Measurements from ENCODE around the gene PARPBP. TPM values are rescaled to one million over a fixed set of nuclear protein-coding genes. Genes with fewer than 3 reads are reported as not detected.

Gene PARPBP
- total and polyA plus RNA-seq, 2 of the 8 experiments (the other 6 are each of a cell fraction or from before 2014, with no cell fraction given) = 10.9 to 38.1 TPM

DNA sequence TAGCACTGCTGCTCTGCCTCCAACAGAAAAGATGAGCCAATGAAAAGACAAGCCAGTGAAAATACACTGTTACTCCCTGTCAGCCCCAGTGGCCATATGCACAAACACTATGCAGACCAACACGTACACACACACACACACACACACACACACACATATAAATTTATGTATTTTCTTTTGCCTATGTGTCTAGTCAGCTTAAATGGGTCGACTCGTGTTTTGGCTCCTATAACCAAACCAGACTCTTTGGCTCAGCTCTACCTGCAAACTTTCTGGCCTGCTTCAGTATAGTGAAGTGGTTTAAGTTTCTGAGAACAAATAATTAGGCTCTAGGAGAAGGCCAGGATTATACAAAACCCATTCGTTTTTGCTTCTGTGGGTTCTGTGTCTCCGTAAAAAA, 108.0 kb downstream of the PARPBP start:
- no peak for FAIRE-seq
- TF ChIP-seq, protein P1, sequence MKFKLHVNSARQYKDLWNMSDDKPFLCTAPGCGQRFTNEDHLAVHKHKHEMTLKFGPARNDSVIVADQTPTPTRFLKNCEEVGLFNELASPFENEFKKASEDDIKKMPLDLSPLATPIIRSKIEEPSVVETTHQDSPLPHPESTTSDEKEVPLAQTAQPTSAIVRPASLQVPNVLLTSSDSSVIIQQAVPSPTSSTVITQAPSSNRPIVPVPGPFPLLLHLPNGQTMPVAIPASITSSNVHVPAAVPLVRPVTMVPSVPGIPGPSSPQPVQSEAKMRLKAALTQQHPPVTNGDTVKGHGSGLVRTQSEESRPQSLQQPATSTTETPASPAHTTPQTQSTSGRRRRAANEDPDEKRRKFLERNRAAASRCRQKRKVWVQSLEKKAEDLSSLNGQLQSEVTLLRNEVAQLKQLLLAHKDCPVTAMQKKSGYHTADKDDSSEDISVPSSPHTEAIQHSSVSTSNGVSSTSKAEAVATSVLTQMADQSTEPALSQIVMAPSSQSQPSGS (IDR thresholded peaks at IDR 0.05; ENCODE audit: low read length) = no peak
- TF ChIP-seq SP1 (IDR thresholded peaks at IDR 0.05; ENCODE audit: low read depth, low read length) = no peak
- TF ChIP-seq, protein P2, sequence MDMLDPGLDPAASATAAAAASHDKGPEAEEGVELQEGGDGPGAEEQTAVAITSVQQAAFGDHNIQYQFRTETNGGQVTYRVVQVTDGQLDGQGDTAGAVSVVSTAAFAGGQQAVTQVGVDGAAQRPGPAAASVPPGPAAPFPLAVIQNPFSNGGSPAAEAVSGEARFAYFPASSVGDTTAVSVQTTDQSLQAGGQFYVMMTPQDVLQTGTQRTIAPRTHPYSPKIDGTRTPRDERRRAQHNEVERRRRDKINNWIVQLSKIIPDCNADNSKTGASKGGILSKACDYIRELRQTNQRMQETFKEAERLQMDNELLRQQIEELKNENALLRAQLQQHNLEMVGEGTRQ (IDR thresholded peaks at IDR 0.05; ENCODE audit: low read length) = no peak
- no peak for TF ChIP-seq CBX5 (IDR thresholded peaks at IDR 0.05; ENCODE audit: low read depth, low read length)
- TF ChIP-seq, protein P3, sequence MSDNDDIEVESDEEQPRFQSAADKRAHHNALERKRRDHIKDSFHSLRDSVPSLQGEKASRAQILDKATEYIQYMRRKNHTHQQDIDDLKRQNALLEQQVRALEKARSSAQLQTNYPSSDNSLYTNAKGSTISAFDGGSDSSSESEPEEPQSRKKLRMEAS (IDR thresholded peaks at IDR 0.05) = no peak
- no peak for TF ChIP-seq JUN (IDR thresholded peaks at IDR 0.05; ENCODE audit: low read depth, low read length)
- TF ChIP-seq CTBP2 (IDR thresholded peaks at IDR 0.05; ENCODE audit: borderline replicate concordance, insufficient read depth, insufficient read length, low read length) = no peak
- TF ChIP-seq CHD2 (IDR thresholded peaks at IDR 0.05; ENCODE audit: low read length) = no peak
- TF ChIP-seq BACH1 (IDR thresholded peaks at IDR 0.05; ENCODE audit: low read length) = no peak
- no peak for TF ChIP-seq POLR2A (IDR thresholded peaks at IDR 0.05; ENCODE audit: control extremely low read depth in 1 of 2, low read depth in 2 of 2, low read length in 2 of 2)
- no peak overlapping the region for H3K9ac ChIP-seq (replicated peaks in 1 of 4; ENCODE audit: extremely low read depth in 1 of 4, low read depth in 3 of 4, low read length in 3 of 4)

More for the DNA sequence above, 108.0 kb downstream of the PARPBP start:
- Histone ChIP-seq H2AK5ac (ENCODE audit: low read depth, low read length) (no peak overlapping the region), H3K23ac (ENCODE audit: insufficient read length) (no peak overlapping the region), H3K27me3 (replicated peaks in 1 of 4; ENCODE audit: control insufficient read depth in 3 of 4, extremely low read depth in 1 of 4, insufficient read depth in 3 of 4, low read length in 3 of 4) (no peaks in the 10 kb centered on the region), H4K20me1 (replicated peaks in 1 of 2; ENCODE audit: control insufficient read depth in 1 of 2, insufficient read depth in 2 of 2, low read length in 2 of 2) (no peaks in the 10 kb centered on the region), H3K14ac (ENCODE audit: insufficient read length) (no peak overlapping the region), H3K79me1 (ENCODE audit: low read depth, low read length) (no peaks in the 10 kb centered on the region), H3K56ac (replicated peaks; ENCODE audit: insufficient read length, low read depth, low read length) (no peak overlapping the region), H3K4me1 (replicated peaks in 1 of 4; ENCODE audit: control insufficient read depth in 3 of 4, insufficient read depth in 4 of 4, low read length in 3 of 4) (peaks cover 0 to 2% (median 0%) of the 10 kb centered on the region in 4 experiments; a peak in 1 of 7 replicates), H3K9me3 (ENCODE audit: insufficient read depth in 2 of 2, low read depth in 1 of 2, low read length in 1 of 2) (no peaks in the 10 kb centered on the region), H4K5ac (ENCODE audit: insufficient read length, low read depth, low read length) (no peak overlapping the region), H2BK20ac (ENCODE audit: low read length) (no peak overlapping the region), H2BK5ac (ENCODE audit: low read depth, low read length) (no peak overlapping the region), H3K4ac (replicated peaks; ENCODE audit: insufficient read length, low read depth, low read length) (no peak overlapping the region), H2BK120ac (replicated peaks; ENCODE audit: low read depth, low read length) (no peak overlapping the region), H3K27ac (ENCODE audit: low read depth, low read length) (no peak overlapping the region), H4K91ac (replicated peaks; ENCODE audit: insufficient read length, low read length) (no peak overlapping the region), H3K4me2 (ENCODE audit: insufficient read depth in 1 of 2, low read depth in 2 of 2, low read length in 2 of 2) (no peak overlapping the region), H2AFZ (ENCODE audit: low read length) (no peak overlapping the region), H3K18ac (ENCODE audit: extremely low read depth, low read length) (no peak overlapping the region), H3K23me2 (ENCODE audit: low read depth, low read length) (no peaks in the 10 kb centered on the region), H4K8ac (ENCODE audit: extremely low read depth, insufficient read depth, low read length) (no peak overlapping the region), H2BK12ac (ENCODE audit: low read depth, low read length) (no peak overlapping the region), H2BK15ac (ENCODE audit: low read length) (no peak overlapping the region), H3K79me2 (ENCODE audit: control insufficient read depth in 1 of 2, insufficient read depth in 2 of 2, low read length in 2 of 2) (no peaks in the 10 kb centered on the region), H3K36me3 (ENCODE audit: control insufficient read depth in 2 of 4, insufficient read depth in 4 of 4, low read length in 3 of 4) (no peaks in the 10 kb centered on the region), H3K4me3 (ENCODE audit: extremely low read depth in 1 of 4, insufficient read depth in 2 of 4, low read depth in 3 of 4, low read length in 4 of 4) (no peak overlapping the region)
- WGBS, 2 experiments (ENCODE audit: extremely low coverage in 1 of 2, insufficient coverage in 1 of 2, insufficient read length in 1 of 2, insufficient replicate concordance in 2 of 2, low coverage in 1 of 2, low lambda C conversion rate in 2 of 2, missing lambda C conversion rate in 1 of 2) = 87% methylated on average over 5 of the region's 5 CpGs; no CpG with 5 or more reads in 1 of the 2 experiments
- POLR2A ChIA-PET (ENCODE audit: partially characterized antibody) = no interaction called here
- DNase-seq (ENCODE audit: low read depth in 1 of 2, low spot score in 2 of 2) = no peak
- CTCF ChIA-PET (ENCODE audit: partially characterized antibody) = no interaction called here
